ENCODE measurements around the gene TSEN34.

- TF ChIP-seq, protein P1, sequence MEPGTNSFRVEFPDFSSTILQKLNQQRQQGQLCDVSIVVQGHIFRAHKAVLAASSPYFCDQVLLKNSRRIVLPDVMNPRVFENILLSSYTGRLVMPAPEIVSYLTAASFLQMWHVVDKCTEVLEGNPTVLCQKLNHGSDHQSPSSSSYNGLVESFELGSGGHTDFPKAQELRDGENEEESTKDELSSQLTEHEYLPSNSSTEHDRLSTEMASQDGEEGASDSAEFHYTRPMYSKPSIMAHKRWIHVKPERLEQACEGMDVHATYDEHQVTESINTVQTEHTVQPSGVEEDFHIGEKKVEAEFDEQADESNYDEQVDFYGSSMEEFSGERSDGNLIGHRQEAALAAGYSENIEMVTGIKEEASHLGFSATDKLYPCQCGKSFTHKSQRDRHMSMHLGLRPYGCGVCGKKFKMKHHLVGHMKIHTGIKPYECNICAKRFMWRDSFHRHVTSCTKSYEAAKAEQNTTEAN (CRISPR knock-in tag; IDR thresholded peaks at IDR 0.05): no peak
- no peak for TF ChIP-seq CTCF (IDR thresholded peaks at IDR 0.05)
- TF ChIP-seq RELA (CRISPR knock-in tag; IDR thresholded peaks at IDR 0.05; ENCODE audit: borderline replicate concordance): no peak
Measured at GRCh38 chr19:54153731-54154326, 37.3 kb upstream of the TSEN34 start.
